ENCODE results near the gene RFX3.
A peak's percentile ranks its signal among the peaks of the same experiment; 100 is the strongest.

RFX3 gene

DNA sequence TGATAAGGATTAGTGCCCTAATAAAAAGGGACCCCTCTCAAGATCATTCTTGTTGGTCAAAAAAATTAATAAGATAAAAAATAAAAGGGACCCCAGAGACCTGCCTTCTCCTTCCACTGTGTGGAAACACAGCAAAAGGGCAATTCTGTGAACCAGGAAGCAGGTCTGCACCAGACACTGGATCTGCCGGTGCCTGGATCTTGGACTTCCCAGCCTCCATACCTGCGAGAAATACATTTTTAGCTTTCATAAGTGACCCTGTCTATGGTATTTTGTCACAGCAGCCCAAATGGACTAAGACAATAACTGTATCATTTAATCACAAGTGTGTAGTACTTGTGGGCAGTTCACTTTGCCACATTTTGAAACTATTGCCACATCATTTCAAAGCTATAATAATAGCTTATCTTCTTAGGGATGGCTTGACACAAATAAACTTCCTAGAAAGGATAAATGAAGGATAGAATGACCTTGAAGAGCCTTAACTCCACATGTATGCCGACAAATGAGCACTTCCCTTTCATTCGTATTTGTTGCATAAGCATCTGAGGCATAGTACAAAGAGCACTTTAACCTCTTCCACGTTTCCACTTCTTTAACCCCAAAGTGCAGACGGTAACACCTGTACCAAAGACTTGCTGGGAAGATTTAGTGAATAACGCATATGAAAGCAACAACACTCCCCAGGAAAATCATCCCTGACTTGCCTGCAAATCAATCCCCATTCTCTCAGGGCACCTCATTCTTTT lies 336.5 kb downstream of the RFX3 start:
- DNase-seq: no peak

DNA sequence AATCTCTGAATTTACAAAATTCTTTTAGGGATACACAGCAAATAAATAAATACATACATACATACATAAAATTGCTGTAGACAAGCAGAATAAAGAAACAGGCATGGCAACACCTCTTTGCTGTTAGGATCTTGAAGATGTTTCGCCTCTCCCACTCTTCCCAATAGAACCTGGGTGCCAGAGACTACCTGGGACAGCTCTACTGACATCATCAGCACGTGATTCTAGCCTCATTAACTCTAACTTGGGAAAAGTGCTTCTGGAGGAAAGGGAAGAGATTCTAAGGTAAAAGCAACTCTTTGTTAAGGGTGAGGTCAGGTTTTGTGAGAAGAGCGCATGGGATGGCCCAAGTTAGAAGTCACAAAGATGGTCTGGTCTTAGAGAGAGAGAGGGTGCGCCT lies 339.1 kb downstream of the RFX3 start:
- DNase-seq: no peak

DNA sequence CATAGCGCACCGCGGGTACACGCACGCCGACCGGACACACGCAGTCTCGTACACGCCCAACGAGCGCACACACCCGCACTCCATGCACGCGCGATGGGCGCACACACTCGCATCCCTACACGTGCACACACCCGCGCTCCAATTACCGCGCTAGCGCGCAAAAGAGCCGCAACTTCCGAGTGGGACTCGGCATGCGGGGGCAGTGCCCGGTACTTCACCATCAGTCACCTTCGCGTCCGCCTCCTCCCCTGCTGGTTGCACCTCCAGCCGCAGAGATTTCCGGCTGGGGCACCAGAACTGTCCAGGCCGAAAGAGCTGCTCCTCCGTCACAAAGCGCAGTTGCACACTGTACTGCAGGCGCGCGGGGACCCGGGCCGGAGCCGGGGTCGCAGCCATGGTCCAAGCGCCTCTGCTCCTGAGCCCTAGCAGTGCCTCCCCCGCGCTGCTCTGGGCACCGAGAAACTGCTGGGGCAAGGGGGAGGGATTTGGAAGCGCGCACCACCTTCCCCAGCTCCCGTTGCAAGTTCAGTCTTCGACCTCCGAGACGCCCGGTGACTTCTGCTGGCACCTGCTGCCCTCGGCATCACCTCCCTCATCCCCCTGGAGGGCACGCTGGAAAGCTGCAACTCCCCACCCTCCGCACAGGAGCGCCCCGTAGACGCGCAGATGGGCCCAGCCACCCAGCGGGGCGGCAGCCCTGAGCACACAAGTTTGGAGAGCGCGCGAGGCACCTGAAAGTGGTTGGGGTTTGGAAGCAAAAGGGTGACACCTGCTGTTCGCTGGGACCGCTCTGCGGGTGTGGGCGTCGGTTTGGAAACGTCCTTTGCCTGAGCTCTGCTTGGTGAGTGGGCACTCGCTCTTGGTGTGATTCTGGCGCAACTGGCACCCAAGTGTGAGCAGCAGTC lies 344.5 kb downstream of the RFX3 start:
- DNase-seq: peak; percentile 37

DNA sequence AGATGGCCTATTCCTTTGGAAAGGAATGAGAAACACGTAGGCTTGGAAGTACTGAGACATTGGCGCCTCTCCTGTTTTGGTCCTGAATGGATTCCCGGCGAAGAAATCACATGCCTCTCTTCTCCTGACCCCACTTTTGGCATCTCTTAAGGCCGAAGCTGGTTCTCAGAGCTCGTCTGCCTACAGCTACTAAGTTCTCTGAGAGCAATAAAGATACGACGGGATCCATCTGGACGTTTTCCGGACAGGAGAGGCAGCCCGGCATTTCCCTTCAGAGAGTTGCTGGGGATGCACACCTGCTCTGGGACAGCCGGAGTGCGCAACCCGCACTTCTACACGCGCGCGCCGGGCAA lies 345.1 kb downstream of the RFX3 start:
- DNase-seq: no peak

DNA sequence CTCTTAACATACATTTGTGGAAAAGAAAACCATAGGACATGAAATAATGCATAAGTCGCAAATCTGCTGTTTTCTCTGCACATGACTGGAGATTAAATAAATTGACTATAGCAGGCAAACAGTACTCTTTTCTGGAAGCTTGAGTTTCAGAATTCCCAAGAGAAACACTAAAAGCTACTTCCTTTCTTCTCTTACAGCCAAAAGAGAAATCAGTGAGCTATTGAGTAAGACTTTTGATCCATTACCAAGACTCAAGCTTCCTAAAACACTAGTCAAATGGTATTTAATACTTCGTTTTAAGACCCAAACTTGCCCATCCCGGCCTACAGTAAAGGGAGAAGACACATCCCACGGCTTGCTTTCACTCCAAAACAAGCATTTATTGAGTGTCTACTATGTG lies 346.1 kb downstream of the RFX3 start:
- DNase-seq: no peak

DNA sequence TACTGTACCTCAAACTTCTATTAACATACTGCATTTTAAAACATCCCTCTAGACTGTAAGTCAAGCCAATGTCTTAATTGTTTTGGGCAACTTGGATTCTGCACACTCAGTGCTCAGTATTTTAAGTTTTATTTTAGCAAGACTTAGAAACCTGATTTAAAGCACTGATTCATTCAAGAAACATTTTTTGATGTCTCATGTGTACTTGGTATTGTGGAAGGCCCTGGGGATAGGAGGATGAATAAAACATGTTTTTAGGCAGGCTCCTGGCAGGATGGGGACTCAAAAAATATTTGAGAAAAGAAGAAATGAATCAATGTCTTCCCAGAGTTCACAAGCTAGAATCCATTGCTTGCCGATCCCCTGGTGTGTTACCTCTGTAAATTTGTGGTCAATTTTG lies 347.9 kb downstream of the RFX3 start:
- no peak for DNase-seq

DNA sequence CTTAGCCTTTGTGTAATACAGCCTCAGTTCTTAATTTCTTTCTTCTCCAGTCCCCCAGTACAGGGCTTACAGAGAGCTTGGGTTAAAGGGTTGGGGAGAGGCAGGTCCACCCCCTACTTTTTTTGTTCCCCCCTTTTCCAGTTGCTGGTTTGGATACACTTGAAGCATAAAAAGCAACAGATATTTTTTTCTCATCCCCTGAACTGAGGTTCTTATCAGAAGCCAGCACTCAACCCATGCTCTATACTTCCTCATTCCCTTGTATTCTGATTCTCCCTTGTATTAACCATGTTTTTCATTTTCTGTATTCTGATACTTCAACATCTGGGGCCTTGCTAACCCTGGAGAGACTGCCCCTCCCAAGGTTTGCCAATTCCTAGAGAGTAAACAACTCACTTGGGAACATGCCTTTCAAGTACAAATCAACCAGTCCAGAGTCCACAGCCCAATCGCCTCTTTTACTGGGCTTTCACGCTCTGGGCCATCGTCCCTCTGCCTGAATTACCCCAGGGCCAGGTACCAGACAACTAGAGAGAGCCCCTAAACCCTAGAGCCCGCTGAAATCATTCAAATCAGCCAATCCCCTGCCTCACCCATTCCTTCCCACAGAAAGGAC lies 348.5 kb downstream of the RFX3 start:
- no peak for DNase-seq

DNA sequence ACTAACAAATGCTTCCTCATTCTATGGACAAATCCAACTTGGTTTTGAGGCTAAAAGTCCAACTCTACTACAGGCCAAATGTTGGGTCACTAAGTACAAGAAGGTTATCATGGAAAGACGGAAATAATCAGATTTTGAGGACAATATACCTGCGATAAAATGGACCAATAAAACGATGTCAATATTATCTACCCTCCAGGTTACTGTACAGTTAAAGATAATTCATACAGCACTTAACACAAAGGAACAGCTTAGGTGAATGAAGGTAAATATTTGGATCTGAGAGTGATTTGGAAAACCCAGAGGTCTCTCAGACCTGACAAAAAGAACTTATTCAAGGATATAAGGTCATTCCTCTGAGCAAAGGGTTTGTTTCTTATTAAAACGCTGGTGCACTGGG lies 352.4 kb downstream of the RFX3 start:
- no peak for DNase-seq

DNA sequence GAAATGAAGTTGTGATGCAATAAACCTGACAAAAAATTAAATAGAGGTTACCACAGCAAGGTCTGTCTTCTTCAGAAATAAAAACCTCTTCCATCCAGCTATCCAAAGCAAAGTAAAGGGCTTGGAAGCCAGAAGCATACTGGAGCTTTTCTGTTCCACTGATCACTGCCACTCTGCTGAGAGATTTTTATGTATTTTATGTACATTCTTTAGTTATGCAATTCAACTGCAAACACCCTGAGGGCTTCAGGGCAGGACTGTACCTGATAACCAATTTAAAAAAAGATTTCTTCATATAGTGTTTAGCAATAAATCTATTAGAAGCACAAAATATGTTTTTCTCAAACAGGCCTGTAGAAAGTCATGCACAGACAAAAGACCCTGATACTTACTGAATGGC lies 355.0 kb downstream of the RFX3 start:
- DNase-seq: no peak

Data from NCI-H1417 treated with DMSO at 0.1 percent for 48 hours (cell line).